Epidermal melanocyte (primary cell): Measurements from ENCODE around the gene SMARCB1.
"Not testable (repeated sequence)": the region's sequence is repeated elsewhere in the genome, so short reads cannot be mapped to it uniquely, and the experiment has no call there.

Source experiments
- DNase-seq: peaks from one replicate; pipeline ENCODE4 v3.0.0; 2011; ENCODE audit warnings: low spot score; ENCODE audit not compliant: insufficient read length

SMARCB1 gene

DNA sequence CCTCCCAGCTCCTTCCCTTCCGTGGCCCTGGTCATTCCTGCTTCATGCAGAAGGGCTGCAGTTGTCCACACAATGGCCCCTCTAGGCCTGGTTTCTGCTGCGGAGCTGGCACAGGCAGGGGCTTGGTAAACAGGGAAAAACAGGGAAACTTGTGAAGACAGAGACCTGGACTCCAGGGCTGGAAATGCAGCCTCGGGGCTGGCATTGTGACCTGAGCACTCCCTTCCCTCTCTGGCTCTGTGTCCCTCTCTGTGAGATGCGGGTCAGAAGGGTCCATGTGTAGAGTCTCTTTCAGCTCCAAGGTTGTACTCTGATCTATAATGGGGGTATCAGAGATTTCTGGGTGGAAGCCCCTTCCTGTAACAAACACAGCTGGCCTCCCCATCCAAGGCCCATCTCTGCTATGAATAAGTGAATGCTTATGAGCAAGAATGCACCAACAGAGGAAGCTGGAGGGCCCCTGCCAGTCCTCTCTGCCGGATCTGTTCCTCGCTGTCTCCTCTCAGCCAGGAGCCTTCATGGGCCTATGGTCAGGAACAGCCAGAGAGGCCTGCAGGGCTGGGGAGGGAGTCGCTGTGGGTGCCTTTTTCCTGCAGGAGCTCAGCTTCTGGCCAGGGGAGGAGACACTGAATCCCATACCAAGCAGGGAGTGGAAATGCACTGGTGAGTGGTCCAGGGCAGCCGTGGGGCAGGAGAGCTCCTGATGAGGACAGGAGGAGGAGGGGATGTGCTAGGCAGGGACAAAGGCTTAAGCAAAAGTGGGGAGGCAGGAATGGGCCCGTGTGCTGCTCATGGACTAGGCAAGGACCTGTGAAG is 58.7 kb downstream of the SMARCB1 start:
- no peak for DNase-seq

DNA sequence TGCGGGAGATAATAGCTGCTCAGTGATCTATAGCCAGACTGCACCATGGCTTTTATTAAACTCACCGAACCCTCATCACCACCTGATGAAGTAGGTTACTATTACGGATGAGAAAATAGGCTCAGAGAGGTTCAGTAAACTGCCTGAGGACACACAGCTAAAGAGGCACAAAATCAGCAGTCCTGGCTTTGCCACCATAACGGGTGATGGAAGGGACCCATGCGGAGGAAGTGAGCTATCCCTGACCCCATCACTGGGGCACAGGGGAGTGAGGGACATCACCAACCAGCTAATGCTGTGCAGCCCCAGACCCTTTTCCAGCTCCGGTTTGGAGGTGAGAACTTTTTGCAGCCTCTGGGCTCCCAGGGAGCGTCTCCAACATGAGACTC is 59.3 kb downstream of the SMARCB1 start:
- no peak for DNase-seq

GRCh38 chr22:23847310-23847920 is 60.6 kb downstream of the SMARCB1 start:
- DNase-seq = no peak

DNA sequence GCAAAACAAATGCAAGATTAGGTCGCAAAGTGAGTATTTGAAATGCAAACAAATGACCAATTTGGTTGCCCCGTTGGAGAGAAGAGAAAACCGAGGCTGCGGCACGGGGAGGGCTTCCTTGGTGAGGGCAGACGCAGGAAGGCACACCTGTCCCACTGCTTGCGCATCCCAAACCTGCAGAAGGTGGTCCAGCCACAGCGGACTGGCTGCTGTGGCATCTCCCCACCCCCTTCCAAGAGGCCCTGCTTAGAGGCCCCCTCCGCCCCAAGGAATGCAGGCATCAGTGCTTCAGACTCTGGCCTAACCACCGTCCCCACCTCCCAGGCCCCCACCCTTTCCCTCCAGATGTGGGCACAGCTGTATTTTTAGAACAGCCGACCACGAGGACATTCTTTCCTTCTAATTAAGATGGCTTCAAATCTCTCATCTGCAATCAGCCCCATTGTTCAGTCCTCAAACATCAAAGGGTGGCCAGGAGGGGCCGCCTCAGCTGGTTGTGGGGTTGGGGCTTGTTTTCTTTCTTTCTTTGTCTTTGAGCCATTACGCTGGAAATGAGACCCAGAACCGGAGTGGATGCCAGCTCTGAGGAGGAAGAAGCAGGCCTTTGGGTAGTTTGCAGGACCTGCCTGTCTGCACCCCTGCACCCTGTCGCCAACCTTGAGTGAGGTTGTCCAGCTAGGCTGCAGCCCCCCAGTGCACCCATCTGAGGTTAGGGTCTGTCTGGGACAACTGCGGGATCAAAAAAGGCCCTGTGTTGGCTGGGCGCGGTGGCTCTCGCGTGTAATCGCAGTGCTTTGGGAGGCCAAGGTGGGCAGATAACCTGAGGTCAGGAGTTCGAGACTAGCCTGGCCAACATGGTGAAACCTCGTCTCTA is 61.5 kb downstream of the SMARCB1 start:
- DNase-seq = no peak

DNA sequence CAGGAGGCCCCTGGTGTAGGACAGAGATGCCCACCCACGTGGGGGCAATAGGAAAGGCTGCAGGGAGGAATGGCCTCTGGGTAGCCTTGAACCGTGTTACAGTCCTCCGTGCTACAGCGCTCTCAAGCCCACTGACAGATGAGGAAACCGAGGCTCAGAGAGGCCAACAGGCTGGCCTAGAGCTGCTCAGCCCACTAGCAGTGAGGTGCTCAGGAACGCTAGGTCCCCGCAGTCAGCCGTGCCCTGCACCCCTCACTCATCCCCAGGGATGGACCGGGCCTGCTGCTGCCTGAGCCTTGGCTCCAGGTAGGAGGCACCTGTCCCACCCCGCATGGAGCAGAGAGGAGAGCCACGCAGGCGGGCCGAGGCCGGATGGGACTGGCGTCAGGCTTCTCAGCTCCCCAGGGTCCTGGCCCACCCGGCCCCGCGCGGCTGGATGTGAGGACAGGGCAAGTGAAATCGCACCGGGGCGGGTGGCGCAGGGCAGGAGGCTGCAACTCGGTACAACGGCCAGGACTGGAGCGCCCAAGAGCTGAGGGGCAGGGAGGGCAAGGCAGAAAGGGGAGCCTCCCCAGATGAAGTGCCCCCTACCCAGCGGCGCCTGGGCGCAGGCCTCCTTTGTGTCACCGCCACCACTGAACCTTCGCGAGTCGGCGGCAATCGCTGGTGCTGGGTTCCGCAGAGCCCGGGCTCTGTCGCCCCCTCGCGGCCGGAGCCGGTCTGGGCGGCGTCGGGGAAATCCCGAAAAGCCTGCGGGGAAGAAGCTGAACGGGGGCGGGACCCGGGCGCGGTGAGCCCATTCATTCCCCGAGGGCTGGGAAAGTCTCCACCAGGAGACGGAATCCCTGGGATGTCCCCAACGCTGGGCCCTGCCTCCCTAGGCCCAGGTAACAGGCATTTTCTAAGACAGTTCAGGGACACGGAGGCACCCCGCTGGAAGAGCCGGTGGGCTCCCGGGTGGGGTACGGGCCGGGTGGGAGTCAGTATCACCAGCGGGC is 62.5 kb downstream of the SMARCB1 start:
- peak; percentile 80 for DNase-seq

GRCh38 chr22:23850136-23850611 is 63.4 kb downstream of the SMARCB1 start:
- no peak for DNase-seq

DNA sequence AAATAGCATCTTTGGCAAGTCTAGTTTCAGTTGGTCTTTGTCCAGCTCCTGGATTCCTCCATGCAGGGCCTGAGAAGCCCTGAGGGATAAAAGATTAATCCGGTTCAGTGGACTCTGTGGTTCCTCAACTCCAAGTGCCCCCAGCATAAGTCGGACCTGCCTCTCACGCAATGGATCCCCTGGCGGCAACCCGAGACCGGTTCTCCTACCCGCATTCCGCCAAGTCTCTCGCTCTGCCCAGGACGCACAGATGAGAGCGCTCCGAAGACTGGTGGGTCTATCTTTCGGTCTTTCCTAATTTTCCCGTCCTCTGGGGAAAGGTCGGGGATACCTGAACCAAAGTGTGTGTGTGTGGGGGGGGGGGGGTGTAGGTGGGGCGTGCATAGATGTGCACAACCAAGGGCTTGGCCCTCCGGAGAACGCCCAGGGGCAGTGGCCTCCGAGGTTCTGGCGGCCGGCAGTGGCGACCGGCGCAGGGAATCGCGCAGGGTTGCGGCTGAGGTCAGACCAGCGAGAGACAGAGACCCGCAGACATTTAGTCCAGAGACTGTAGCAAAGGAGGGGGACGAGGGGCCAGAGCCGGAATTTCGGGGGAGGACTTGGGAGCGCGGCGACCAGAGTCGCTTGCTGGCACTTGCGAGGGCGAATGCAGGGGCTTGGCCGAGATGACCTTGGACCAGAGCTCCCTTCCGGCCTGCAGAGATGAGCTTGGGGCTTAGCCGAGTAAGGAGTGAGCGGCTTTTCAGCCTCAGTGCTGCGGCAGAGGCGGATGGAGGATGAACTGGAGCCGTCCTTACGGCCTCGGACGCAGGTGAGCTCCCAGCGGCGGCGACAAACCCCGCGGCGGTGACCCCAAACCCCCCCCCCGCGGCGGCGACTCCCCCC is 70.2 kb downstream of the SMARCB1 start:
- peak; percentile 65 for DNase-seq

DNA sequence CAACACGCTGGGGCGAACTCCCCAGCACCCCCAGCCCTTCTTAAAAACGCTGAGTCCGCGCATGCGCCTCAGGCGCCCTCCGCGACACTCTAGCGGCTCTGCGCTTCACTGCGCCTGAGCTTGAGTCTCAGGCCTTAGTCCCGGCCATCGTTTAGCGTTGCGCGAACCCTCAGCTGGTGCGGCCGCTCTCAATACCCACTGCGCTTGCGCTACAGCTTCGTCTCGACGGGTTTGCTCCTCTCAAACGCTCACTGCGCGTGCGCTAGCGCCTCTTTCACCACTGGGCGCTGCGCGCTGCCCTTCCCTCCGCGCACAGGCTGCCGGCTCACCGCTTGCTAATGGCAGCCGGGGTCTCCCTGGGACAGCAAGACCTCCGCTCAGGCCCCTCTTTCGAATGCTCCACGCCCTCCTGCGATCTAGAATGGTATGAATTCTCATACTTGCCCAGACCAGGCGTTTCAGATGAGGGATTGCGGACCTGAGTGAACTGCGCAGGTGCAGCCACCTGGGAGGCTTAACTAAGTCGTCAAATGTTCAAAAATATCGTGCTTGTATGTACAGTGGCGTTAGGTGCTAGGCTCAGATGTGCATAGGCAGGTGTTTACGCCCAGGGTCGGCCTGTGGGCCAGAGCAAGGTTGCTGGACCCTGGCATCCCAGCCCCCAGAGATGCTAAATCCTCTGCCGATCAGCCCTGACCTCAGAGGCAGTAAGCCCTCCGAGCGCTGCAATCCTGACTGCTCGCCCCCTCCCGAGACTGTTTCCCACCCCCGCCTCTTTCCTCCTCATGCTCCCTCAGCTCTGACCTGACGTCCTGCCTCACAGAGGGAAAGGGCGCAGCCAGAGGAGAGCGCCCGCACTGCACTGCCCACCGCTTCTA is 71.1 kb downstream of the SMARCB1 start, which contains the start of gene SLC2A11:
Gene SLC2A11 (plus strand): TSS at position 270 of the 878 bp plus-strand sequence. CDS start 125 bp downstream, at position 395.
- DNase-seq = peak; percentile 99

DNA sequence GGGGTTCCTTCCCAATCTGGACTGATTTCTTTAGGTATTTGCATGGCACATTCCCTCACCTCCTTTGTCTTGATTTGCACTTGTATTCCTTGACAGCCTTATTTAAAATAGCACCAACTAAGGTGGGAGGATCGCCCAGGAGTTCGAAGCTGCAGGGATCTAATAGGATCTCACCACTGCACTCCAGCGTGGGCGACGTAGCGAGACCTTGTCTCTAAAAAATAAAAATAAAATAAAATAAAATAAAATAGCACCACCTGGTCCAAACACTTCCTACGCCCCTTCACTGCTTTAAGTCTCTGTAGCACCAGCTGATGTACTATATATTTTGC is 71.7 kb downstream of the SMARCB1 start:
- DNase-seq = no peak

GRCh38 chr22:23859201-23859600 is 72.4 kb downstream of the SMARCB1 start:
- no peak for DNase-seq

GRCh38 chr22:23860187-23860586 is 73.4 kb downstream of the SMARCB1 start:
- DNase-seq = not testable (repeated sequence)

DNA sequence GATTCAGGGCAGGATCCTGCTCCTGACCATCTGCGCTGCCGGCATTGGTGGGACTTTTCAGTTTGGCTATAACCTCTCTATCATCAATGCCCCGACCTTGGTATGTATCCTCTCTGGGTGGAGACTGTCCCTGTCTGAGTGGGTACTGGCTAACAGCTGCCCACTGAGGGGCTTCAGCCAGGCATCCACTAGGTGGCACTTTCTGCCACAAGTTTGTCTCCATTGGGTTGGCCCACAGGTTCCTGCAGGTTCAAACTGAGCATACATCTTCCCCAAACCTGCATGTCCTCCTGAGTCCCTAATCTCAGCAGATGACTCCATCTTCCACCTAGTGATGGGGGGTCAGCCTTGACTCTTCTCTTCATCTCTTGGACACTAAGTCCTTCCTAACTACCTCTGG is 75.3 kb downstream of the SMARCB1 start:
- DNase-seq = no peak

- DNase-seq = not testable (repeated sequence)
Measured at GRCh38 chr22:23864499-23865154, 77.9 kb downstream of the SMARCB1 start.

GRCh38 chr22:23868580-23868979 is 81.8 kb downstream of the SMARCB1 start:
- DNase-seq = no peak

GRCh38 chr22:23874871-23875270 is 88.1 kb downstream of the SMARCB1 start:
- no peak for DNase-seq

GRCh38 chr22:23875801-23876200 is 89.0 kb downstream of the SMARCB1 start:
- no peak for DNase-seq

DNA sequence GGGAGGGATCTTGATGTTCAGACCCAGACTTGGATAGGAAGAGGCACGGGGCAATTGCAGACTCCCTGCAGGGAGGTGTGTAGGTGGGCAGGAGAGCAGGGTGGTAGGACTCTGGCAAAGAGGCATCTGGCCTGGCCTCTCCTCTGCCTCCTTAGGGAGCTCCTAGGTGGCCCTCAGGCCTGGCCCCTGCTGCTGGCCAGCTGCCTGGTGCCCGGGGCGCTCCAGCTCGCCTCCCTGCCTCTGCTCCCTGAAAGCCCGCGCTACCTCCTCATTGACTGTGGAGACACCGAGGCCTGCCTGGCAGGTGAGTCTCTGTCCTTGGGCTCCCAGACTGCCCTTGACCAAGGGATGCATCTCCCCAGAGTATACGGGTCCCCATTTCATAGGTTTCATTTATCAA is 90.8 kb downstream of the SMARCB1 start:
- no peak for DNase-seq

DNA sequence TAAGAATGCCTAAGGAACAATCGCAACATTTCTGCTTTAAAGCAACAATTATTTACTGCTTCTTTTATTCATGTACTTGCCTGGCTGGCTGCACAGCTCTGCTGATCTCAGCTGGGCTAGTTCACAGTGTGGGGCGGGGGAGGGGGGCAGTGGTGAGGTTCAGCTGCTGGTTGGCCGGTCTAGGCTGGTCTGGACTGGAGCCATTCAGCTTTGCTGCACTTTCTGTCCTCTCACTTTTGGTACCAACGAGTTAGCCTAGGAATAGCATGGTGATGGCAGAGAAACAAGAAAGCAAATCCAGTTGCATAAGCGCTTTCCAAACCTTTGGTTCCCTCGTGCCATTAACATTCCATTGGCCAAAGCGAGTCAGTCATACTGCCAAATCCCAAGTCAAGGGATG is 91.5 kb downstream of the SMARCB1 start:
- no peak for DNase-seq
